Measurements from ENCODE around the gene MTX1.
A peak's percentile ranks its signal among the peaks of the same experiment; 100 is the strongest.
"Not testable (repeated sequence)": the region's sequence is repeated elsewhere in the genome, so short reads cannot be mapped to it uniquely, and the experiment has no call there.

Gene MTX1

DNA sequence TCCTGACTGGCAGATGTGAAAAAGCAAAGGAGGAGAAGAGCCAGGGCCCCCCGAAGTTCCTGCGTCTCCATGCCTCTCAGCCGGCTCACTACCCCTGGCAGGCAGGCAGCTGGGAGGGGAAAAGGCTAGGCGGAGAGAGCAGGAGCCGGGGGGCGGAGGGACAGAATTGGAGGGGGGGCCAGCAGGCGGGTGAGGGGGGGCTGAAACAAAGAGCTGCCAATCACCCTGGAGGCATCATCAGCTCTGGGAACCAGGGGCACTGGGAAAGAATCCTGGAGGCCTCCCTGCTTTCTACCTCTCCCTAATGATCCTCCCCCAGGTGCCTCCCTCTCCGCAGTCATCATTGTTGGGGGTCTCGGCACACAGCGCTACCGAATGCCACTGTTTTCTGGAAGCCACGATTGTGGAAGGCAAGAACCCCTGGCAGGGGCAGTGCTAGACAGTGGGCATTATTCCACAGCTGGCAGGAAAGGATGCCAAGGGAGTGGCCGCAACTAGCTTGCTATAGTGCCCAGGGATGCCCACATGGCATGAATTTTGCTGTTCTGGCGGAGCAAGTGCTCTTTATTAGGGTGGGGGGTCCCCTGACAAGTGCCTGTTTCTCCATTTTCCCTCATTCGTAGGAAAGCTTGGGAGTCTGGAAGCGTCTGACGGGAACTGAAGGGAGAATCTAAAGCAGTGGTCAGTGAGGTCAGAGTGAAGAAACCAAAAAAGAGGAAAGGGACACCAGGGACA lies 522 bp upstream of the MTX1 start, which contains the start of gene THBS3:
Gene THBS3, minus strand, starts transcription at position 92 of the 735 bp plus-strand sequence. Its CDS starts 21 bp downstream, at position 71.
- DNase-seq (ENCODE audit: low read depth in 3 of 3): no peak

DNA sequence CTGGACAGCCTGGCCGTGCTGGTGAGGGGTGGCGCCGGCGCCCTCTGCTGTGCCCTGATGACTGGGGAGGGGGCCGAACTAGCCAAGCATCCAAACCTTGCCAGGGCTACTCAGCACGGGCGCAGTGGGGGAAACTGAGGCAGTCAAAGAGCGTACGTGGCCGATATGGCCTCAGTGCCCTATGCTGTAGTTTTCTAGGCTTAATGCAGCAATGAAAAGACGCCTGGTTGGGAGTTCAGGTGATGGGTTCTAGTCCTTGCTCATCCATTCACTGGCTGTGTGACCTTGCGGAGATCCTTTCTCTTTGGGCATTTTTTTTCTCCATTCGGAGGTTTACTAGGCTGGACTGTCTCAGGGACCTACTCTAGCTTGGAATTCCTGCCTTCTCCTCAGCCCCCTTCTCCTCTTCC lies 822 bp downstream of the MTX1 start:
- no peak for DNase-seq (ENCODE audit: low read depth in 3 of 3)

GRCh38 chr1:155210314-155211104 lies 2.0 kb downstream of the MTX1 start:
- DNase-seq (ENCODE audit: low read depth in 3 of 3): no peak

DNA sequence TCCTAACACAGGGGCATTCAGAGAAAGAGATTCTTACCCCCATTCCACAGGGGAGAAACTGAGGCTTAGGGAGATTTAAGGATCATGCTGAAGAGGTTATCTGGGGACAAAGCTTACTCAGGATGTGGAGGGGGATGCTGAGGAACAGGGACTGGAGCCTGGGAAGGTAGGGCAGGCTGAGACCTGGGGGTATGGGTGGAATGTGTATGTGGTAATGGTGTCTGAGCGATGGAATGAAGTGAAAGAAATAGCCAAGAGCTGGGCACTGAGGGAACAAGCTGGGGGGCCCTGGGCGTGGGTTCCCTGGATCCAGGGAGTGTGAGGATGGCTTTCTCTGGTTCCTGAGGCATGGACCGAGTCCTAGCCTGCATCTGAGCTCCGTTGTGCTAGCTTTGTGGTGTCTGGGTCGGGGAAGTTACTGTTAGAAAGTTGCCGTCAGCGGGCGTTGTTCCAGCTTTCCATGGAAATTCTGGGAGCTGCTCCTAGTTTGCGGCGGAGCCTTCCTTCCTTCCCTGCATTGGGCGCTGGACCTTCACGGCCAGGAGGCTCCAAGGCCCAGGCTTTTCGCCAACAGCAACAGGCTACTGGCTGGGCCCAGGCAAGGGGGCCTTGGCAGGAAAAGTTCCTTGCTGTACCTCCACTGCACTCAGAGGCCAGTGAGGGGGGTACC lies 3.0 kb downstream of the MTX1 start:
- DNase-seq (ENCODE audit: low read depth in 3 of 3): not testable (repeated sequence)

DNA sequence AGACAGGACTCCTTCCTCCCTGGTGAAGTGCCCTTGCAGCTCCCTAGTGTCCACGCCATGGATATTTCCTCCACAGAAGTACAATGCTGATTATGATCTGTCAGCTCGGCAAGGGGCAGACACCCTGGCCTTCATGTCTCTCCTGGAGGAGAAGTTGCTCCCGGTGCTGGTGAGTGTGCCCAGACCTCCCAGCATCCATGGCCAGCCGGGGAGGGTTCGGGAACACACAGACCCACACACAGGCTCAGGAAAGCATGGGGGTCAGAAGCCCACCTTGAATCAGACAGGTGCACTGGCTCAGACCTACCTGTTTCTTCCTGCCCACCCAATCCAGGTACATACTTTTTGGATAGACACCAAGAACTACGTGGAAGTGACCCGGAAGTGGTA lies 3.6 kb downstream of the MTX1 start:
- not testable (repeated sequence) for DNase-seq (ENCODE audit: low read depth in 3 of 3)

- not testable (repeated sequence) for DNase-seq (ENCODE audit: low read depth in 3 of 3)
Observed at GRCh38 chr1:155214702-155215101, 6.2 kb downstream of the MTX1 start.

DNA sequence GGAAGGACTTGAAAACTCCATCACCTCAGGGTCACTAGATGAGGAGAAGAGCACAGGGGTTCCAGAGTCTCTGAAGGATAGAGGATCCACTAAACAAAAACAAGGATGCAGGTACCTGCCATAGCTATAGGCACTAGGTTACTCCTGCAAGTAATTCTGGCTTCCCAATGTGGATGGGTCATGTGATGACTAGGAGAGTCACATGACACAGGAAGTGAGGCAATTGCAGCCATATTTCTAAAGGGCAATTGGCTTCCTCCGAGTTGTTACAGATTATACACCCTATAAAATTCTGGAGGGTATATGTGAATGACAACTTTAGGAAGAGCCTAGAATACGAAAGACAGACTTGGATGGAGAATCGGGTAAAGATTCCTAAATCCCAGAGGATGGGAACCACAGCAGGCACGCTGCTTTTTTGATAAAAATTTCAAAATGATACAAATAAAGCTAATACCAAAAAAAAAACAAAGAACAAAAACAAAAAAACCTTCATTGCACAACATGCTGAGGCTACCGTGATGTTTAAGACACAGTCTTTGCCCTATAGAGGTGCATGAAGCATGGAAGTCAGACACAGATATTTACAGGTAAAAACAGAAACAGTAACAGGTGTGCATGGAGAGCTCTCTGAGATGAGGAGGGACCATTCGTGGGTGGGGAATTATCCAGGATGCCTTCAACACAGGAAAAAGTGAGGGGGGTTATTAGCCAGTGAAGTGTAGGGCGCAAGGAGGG lies 10.5 kb downstream of the MTX1 start:
- DNase-seq (ENCODE audit: low read depth in 3 of 3): no peak

GRCh38 chr1:155219592-155220031 lies 11.1 kb downstream of the MTX1 start:
- no peak for DNase-seq (ENCODE audit: low read depth in 3 of 3)

GRCh38 chr1:155220211-155220965 lies 11.9 kb downstream of the MTX1 start:
- not testable (repeated sequence) for DNase-seq (ENCODE audit: low read depth in 3 of 3)

GRCh38 chr1:155223047-155223446 lies 14.6 kb downstream of the MTX1 start:
- DNase-seq (ENCODE audit: low read depth in 3 of 3): no peak

- not testable (repeated sequence) for DNase-seq (ENCODE audit: low read depth in 3 of 3)
Observed at GRCh38 chr1:155225404-155225759, 16.9 kb downstream of the MTX1 start.

- peak; percentile 61 to 69 (median 65) for DNase-seq (ENCODE audit: low read depth in 3 of 3)
Observed at GRCh38 chr1:155226188-155226909, 17.9 kb downstream of the MTX1 start.

DNA sequence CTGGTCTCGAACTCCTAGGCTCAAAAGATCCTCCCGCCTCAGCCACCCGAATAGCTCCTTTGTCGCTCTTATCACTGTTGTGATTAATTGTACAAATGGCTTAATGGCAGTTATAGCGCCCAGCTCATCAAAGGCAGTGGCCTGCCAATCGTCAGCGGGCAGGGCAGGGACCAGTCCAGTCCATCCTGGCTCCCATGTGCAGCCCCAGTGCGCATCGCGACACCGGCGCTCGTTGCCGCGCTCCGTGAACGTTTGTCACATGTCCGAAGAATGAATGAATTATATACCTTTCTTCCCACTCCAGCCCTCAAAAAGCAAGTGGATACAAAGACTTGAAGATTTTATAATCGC lies 18.4 kb downstream of the MTX1 start:
- no peak for DNase-seq (ENCODE audit: low read depth in 3 of 3)

DNA sequence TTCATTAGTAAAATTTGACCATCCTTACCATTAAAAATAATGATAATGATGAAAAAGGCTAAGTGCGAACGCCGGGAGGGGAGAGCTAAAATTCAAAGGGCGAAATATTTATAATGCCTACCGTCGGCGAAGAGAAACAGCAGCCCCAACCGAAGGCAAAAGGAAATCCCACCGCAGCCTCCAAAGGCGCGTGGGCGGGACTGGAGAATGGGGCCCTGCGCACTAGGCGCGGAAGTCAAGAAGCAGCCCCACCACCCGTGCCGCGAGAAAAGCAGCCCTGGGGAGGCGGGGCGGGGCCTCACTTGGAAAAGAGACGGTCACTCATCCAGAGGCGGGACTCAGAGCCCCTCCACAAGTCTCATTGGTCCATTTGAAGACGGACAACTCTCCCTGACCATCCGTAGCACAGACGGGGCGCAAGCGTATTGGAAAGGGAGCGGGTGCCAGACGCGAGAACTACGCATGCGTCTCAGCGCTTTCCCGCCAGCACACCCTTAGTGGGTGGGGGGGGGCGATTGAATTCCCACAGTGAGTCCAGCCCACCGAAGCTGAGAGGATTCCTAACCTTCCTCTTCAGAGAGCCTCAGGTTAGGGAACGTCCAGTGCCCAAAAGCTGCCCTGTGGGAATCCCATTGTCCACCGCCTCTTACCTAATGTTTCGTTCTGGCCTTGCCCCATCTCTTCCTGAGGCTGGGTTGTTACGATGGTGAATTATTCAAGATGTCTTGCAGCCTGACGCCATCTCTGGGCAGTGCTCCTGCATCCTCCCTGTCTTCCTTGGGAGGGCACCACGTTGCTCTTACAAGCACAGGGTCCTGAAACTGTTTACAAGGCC lies 19.0 kb downstream of the MTX1 start:
- DNase-seq (ENCODE audit: low read depth in 3 of 3): peak; percentile 95 to 98 (median 97)

DNA sequence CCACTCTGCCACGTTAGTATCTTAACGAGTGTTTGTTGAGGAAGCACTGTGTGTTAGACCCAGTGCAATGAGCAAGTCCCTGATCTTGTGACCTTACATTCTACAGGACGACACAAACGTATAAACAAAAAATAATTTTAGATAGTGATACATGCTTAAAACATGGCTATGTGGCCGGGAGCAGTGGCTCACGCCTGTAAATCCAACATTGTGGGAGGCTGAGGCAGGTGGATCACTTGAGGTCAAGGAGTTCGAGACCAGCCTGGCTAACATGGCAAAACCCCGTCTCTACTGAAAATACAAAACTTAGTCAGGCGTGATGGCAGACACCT lies 19.6 kb downstream of the MTX1 start:
- no peak for DNase-seq (ENCODE audit: low read depth in 3 of 3)

GRCh38 chr1:155231302-155231701 lies 22.8 kb downstream of the MTX1 start:
- DNase-seq (ENCODE audit: low read depth in 3 of 3): not testable (repeated sequence)

DNA sequence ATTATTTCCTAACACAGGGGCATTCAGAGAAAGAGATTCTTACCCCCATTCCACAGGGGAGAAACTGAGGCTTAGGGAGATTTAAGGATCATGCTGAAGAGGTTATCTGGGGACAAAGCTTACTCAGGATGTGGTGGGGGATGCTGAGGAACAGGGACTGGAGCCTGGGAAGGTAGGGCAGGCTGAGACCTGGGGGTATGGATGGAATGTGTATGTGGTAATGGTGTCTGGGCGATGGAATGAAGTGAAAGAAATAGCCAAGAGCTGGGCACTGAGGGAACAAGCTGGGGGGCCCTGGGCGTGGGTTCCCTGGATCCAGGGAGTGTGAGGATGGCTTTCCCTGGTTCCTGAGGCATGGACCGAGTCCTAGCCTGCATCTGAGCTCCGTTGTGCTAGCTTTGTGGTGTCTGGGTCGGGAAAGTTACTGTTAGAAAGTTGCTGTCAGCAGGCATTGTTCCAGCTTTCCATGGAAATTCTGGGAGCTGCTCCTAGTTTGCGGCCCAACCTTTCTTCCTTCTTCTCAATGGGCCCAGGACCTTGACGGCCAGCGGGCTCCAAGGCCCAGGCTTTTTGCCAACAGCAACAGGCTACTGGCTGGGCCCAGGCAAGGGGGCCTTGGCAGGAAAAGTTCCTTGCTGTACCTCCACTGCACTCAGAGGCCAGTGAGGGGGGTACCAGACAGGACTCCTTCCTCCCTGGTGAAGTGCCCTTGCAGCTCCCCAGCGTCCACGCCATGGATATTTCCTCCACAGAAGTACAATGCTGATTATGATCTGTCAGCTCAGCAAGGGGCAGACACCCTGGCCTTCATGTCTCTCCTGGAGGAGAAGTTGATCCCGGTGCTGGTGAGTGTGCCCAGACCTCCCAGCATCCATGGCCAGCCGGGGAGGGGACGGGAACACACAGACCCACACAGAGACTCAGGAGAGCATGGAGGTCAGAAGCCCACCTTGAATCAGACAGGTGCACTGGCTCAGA lies 23.8 kb downstream of the MTX1 start:
- not testable (repeated sequence) for DNase-seq (ENCODE audit: low read depth in 3 of 3)

DNA sequence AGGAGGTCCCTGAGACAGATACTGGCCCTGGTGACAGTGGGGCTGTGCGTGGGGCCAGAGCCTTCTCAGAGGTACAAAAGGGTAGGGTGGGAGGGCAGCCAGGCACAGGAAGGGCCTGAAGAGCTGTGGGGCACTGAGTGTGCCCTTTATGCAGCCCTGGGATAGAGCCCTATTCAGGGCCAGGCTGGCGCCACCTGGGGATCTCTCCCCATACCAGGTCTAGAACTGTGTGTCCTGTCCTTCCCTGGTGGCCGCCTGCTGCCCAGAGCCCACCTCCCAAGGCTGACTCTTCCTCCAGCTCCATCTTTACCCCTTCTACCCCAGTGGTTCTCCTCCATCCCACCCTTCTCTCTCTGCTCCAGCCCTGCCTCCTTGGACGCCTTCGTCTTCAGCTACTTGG lies 25.0 kb downstream of the MTX1 start:
- DNase-seq (ENCODE audit: low read depth in 3 of 3): not testable (repeated sequence)
